22Rv1 (cell line): ENCODE data around the gene QKI.

Source experiments
- CTCF ChIP-seq: fragments of 450-650 bp; IDR thresholded peaks from 2 replicates; pipeline ENCODE4 v1.5.1; 2017; ENCODE audit warnings: mild to moderate bottlenecking
- ZFX ChIP-seq: fragments of 450-650 bp; IDR thresholded peaks from 2 replicates; pipeline ENCODE4 v1.6.1; 2017; ENCODE audit warnings: antibody characterized with exemption, borderline replicate concordance

GRCh38 chr6:163414117-163414945 lies at the start of gene QKI:
- no peak for TF ChIP-seq CTCF
- TF ChIP-seq ZFX: no peak
